Measurements from ENCODE around the gene SHISA9.
A peak's percentile ranks its signal among the peaks of the same experiment; 100 is the strongest.

SHISA9 gene

GRCh38 chr16:12868788-12869187 lies 32.6 kb upstream of the SHISA9 start:
- no peak for TF ChIP-seq CTCF (IDR thresholded peaks at IDR 0.05; ENCODE audit: insufficient read depth, low read depth, low read length, missing control alignments)
- no peak for DNase-seq (ENCODE audit: low read depth)
- H3K4me3 ChIP-seq (ENCODE audit: low read length), result no peak overlapping the region

- no peak for DNase-seq (ENCODE audit: low read depth)
- TF ChIP-seq CTCF (IDR thresholded peaks at IDR 0.05; ENCODE audit: insufficient read depth, low read depth, low read length, missing control alignments), result no peak
- no peak overlapping the region for H3K4me3 ChIP-seq (ENCODE audit: low read length)
Measured at GRCh38 chr16:12869698-12870427, 31.5 kb upstream of the SHISA9 start.

- TF ChIP-seq CTCF (IDR thresholded peaks at IDR 0.05; ENCODE audit: insufficient read depth, low read depth, low read length, missing control alignments), result no peak
- no peak overlapping the region for H3K4me3 ChIP-seq (ENCODE audit: low read length)
- DNase-seq (ENCODE audit: low read depth), result no peak
Measured at GRCh38 chr16:12871784-12872183, 29.6 kb upstream of the SHISA9 start.

- DNase-seq (ENCODE audit: low read depth), result peak; percentile 22
Measured at GRCh38 chr16:12874186-12874585, 27.2 kb upstream of the SHISA9 start.

DNA sequence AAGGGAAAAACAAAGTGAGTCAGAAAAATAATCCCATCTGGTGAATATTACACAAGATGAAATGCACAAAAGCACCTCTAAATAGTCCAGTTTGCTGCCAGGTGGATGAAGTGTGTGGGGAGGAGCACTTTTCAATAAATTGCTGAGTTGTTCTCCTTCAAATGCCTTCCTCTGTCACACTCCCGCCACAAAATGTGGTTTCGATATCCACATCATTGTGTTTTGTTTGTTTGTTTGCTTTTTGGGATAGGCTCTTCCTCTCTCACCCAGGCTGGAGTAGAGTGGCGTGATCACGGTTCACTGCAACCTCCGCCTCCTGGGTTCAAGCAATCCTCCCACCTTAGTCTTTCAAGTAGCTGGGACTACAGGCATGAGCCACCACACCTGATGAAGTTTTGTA lies 24.6 kb upstream of the SHISA9 start:
- no peak overlapping the region for H3K4me3 ChIP-seq (ENCODE audit: low read length)
- DNase-seq (ENCODE audit: low read depth), result peak; percentile 5

More at GRCh38 chr16:12874186-12874585, 27.2 kb upstream of the SHISA9 start:
- H3K4me3 ChIP-seq (ENCODE audit: low read length), result no peak overlapping the region
- no peak for TF ChIP-seq CTCF (IDR thresholded peaks at IDR 0.05; ENCODE audit: insufficient read depth, low read depth, low read length, missing control alignments)

GRCh38 chr16:12878973-12879372 lies 22.4 kb upstream of the SHISA9 start:
- TF ChIP-seq CTCF (IDR thresholded peaks at IDR 0.05; ENCODE audit: insufficient read depth, low read depth, low read length, missing control alignments), result no peak
- no peak for DNase-seq (ENCODE audit: low read depth)

More for the DNA sequence above, 24.6 kb upstream of the SHISA9 start:
- TF ChIP-seq CTCF (IDR thresholded peaks at IDR 0.05; ENCODE audit: insufficient read depth, low read depth, low read length, missing control alignments), result no peak

DNA sequence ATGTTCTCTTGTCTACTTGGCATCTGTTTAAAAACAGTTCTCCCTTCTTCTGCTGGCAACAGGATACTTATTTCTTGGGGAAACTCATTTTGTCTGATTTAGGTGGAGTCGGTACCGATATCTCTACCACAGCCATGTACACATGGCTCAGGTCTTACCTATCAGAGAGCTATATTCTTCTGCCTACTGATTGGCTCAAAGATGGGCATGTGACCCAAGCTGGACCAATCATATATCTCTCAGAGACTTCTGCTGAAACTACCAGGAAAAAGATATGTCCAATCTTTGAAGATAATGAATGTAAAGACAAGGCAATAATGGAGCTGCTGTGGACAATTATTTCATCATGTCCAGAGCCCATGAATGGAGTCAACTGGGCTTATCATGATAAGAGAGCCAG lies 21.6 kb upstream of the SHISA9 start:
- H3K4me3 ChIP-seq (ENCODE audit: low read length), result no peak overlapping the region
- TF ChIP-seq CTCF (IDR thresholded peaks at IDR 0.05; ENCODE audit: insufficient read depth, low read depth, low read length, missing control alignments), result no peak
- no peak for DNase-seq (ENCODE audit: low read depth)

More at GRCh38 chr16:12878973-12879372, 22.4 kb upstream of the SHISA9 start:
- H3K4me3 ChIP-seq (ENCODE audit: low read length), result no peak overlapping the region

Data from epithelial cell of esophagus (primary cell).